Fibroblast of skin of abdomen (primary cell): ENCODE data around the gene CCDC86.

Source experiments
- DNase-seq: peaks from one replicate; pipeline ENCODE4 v3.0.0-alpha.2; 2013

Gene CCDC86

DNA sequence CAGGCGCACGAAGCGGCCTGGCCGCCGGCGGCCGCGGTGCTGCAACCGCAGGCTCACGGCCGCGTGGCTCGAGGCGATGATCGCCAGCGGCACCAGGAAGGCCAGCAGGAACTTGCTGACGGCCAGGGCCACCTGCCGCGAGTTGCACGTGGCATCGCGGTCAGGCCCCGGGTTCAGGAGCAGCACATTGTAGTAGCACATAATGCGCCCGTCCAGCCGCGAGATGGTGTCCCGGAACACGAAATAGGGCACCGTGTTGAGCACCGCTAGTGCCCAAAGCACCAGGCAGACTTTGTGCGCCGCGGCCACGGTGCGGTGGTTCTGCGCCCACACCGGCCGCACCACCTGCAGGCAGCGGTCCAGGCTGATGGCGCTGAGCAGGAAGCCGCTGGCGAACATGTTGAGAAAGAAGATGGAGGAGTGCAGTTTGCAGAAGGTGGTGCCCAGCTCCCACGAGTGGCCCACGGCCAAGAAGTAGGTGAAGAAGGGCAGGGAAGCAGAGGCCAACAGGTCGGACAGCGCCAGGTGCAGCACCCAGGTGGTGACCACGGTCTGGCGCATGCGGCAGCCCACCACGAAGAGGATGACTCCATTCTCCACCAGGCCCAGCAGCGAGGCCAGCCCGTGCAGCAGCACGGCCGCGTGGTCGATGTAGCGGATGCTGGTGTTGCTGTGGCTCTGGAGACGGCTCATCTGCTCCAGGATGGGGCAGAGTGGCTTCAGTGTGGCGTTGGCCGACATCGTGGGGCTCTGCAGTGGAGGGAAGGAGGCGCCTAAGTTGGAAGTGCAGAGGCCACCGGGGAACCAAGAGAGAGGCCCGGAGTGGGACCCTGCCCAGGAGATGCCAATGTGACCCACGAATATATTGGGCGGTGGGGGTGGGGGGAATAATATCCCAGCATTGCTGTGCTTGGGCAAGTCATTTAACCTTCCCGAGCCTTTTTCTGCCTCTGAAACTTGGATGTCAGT, 11.4 kb downstream of the CCDC86 start:
- DNase-seq: no peak

- DNase-seq: no peak
Observed at GRCh38 chr11:60854140-60854846, 12.4 kb downstream of the CCDC86 start.

DNA sequence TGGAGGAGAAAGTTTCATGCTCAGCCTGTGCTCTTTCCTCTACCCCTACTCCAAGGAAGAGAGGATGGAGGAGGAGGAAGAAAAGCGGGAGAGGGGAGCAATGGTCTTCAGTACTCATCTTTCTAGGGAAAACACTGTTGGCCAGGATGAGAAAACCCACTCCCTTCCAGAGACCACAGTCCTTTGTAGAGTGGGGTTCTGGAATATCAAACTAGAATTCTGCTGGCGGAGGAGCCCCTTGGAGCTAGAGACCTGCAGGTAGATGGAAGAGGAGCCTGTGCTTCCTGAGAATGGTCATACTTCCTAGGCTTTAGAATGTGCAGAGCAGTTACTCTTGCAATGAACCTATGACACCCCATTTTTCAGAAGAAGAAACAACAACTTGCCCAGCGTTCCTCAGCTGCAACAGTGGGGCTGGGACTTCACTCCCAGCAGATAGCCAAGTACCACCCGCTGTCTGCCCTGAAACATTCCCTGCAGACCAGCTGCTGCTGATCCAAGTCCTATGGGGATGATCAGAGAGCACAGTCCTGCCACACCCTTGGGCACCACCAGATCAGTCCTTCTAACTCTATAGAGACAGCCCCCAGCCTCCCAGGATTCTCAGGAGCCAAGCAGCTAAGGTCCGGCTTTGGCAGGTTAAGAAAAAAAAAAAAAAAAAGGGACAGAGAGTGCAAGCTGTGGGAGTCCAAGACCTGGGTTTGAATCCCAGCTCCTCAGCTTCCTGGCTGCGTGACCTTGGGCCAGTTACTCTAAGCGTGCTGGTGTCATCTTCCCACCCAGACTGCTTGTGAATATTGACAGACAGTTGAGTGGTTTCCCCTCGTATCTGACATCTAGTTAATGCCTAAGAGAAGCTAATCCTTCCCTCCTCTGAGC, 13.2 kb downstream of the CCDC86 start:
- no peak for DNase-seq

DNA sequence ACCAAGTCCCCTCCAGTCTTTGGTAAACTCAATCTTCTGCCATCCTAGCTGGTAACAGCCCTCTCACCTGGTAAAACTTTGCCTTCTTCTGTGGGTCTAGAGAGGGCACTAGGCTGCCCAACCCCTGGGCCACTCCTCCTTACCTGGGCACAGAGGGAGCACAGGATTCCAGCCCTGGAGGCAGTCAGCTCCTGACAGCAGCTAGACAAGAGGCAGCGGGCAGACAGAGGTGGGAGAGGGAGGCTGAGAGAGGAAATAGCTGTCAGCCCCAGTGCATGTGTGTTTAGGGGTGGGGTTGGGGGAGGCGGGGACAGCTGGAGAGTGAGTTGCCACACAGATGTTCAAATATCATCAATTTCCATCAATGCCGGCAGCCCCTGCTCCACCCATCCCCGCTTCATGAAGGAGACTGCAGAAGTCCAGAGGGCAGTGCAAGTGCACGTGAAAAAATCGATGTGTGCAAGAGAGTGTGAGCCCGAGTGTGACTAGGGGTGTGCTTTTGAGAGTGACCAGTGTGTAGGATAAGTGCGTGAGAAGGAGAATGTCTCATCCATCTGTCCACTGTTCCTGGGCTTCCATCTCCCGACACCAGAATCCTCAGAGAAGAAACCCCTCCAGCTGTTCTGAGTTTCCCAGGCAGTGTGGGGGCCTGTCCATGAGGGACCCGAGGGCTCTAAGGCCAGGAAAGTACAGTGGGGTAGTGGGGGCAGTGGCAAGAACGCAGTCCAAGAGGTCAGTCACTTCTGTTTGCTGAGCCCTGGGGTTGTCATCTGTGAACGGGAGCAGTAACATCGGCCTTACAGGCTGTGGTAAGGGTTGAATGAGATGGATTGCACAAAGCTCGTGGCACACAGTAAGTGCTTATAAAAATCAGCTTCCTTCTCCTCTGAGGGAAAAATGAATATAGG, 14.1 kb downstream of the CCDC86 start, which contains the start of gene PTGDR2:
Gene PTGDR2 (minus strand): TSS at position 225 of the 908 bp plus-strand sequence. CDS start 2,228 bp downstream, outside the sequence.
- no peak for DNase-seq

DNA sequence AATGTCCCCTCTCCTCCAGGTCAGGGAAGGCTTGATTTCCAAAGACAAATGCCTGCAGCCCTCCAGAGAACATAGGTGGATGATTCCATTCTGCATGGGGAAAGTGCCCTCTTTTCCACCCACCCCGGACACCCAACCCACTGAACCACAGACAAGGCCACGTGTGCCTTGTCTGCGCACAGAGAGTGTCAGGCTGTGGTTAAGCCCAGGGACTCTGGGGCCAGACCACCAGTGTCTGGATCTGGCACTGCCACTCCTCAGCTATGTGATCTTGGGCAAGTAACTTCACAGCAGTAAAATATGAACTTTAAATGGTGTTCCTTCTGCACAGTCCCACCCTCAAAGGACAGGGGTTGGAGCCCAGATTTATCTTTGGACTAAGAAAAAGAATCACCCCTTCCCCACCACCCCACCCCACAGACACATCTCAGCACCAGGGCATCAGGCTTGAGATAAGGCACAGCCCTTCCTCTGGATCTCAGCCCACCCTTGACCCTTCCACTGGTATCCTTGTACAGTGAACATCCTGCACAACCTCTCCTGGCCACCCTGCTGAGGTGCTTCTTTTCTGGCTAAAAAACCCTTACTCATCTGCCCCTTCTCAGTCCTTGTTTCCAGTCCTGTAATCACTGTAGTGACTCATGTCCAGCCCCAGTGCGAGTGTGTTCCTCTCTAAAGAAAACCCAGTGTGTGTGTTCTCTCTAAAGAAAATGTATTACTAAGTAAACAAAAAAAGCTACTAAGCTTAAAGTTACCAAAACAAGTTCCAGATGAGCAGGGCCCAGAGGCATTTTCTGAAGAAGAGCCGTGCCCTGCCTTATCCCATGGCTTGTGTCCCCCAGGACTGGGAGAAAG, 15.7 kb downstream of the CCDC86 start:
- DNase-seq: no peak

DNA sequence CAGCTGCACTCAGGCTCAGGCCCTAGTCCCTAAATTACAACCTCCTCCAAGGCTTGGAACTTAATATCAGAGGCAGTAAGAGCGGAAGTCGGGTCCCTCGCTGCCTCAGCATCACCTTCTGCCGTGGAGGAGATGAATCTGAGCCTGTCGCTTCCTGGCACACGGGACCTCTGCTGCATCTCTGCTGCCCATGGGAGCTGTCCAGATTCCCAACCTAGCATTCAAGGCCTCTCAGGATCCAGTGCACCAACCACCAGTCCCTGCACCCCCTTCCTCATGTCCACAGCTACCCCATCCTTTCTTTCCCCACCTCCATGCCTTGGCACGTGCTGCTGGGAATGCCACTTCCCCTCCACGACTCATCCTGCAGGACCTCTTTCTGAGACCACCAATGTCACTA, 16.3 kb downstream of the CCDC86 start:
- DNase-seq: no peak

- no peak for DNase-seq
Observed at GRCh38 chr11:60858731-60859464, 17.0 kb downstream of the CCDC86 start.

DNA sequence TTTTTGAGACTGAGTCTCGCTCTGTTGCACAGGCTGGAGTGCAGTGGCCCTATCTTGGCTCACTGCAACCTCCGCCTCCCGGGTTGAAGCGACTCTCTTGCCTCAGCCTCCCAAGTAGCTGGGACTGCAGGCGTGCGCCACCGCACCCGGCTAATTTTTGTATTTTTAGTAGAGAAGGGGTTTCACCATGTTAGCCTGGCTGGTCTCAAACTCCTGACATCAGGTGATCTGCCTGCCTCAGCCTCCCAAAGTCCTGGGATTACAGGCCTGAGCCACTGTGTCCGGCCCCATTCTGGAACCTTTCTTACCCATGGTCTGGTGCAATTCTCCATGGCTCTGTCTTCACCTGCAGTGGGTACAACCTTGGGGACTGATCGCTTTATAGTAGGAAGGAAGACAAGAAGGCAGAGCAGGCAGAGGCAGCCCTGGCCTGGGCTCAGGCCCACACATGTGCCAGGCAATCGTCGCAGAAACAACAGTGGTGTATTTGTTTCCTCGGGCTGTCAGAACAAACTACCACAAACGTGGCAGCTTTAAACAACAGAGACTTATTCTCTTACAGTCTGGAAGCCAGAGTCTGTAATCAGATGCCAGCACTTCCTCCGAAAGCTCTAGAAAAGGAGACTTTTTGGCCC, 17.8 kb downstream of the CCDC86 start:
- no peak for DNase-seq

GRCh38 chr11:60860943-60861342, 19.0 kb downstream of the CCDC86 start:
- no peak for DNase-seq

DNA sequence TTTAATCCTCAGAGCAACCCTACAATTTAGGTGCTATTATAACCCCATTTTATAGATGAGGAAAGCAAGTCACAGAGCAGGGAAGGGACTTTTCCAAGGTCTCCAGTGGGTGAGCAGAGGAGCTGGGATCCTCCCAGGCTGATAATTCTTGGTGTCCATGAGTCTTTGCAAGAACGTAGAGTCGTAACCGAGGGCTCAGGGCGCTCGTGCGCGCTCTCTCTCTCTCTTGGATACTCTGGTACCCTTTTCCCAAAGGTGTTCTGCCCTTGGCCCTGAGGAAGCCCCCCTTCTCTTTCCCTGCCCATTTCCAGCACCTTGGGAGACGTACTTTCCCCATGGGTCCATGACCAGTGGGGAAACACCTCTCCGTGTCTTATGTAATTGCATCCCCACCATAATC, 20.3 kb downstream of the CCDC86 start:
- no peak for DNase-seq

- DNase-seq: no peak
Observed at GRCh38 chr11:60863550-60864521, 21.9 kb downstream of the CCDC86 start.

- DNase-seq: no peak
Observed at GRCh38 chr11:60864856-60865513, 23.1 kb downstream of the CCDC86 start.

- no peak for DNase-seq
Observed at GRCh38 chr11:60866911-60867870, 25.3 kb downstream of the CCDC86 start, which contains the start of gene ZP1. ZP1 (plus strand) TSS chr11:60867542; CDS start chr11:60867562, 20 bp downstream.

DNA sequence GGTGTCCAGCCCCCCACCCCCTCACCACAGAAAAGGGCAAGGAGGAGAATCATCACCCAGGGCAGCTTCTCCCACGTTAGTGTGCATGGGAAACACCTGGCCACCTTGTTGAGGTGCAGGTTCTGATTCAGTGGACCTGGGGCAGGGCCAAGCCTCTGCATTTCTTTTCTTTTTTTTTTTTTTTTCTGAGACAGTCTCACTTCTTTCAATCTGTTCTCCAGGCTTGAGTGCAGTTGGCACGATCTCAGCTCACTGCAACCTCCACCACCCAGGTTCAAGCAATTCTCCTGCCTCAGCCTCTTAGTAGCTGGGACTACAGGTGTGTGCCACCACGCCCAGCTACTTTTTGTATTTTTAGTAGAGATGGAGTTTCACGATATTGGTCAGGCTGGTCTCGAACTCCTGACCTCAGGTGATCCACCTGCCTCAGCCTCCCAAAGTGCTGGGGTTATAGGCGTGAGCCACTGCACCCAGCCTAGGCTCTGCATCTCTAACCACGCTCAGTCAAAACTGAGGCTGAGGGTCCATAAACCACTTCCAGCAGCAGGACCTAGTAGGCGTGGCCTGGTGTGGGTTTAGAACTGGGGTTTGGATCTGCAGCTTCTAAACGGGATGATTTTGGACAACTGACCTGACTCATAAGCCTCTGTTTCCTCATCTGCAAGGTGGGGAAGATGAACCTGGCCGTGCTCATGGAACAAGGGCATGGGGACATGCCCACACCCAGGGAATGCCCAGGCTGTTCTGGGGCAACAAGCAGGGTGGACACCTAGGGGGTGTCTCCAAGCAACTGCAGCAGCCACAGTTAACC, 26.2 kb downstream of the CCDC86 start:
- no peak for DNase-seq
